Activated CD8-positive, alpha-beta memory T cell treated with anti-CD3 and anti-CD28 coated beads, Interleukin-2, amount 50 U/mL, for 24 hours (primary cell): ENCODE results near the gene TRPM3.

ENCODE experiments used
- DNase-seq: peaks from one replicate; pipeline ENCODE4 v3.0.0-alpha.2; 2020; ENCODE audit errors: extremely low read depth

The TRPM3 gene

DNA sequence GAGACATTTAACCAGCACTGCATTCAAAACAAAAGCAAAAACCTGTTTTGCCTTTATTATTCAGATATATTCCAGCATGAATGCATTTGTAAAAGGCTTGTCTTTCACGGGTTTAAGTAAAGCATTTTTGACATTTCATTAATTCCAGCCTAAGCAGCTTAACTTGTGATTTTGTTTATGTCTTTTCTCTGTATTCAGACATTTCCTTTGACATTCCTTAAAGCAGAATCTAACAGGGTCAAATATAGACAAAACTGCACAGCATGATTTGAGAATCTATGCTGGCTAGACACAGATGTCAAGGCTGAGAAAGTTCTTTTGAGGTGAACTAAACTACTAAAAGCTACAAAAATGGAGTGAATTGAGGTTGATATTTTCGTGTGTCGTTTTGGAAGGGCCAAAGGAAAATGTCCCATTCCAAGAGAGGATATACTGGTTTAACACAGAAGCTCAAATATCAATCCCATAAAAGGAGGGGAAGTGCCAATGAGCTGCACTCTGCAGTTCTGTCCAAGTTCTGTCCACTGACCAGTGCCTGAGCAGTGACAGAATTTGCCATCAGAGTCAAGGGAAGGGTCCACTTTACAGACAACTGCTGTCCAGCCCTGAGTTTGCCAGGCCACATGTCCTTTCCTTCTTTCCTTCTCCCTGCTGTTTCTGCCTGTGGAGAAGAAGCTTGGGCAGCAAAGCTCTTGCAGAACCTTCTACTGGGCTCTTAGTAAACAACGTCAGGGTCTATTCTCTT is 508.2 kb downstream of the TRPM3 start:
- DNase-seq: no peak

DNA sequence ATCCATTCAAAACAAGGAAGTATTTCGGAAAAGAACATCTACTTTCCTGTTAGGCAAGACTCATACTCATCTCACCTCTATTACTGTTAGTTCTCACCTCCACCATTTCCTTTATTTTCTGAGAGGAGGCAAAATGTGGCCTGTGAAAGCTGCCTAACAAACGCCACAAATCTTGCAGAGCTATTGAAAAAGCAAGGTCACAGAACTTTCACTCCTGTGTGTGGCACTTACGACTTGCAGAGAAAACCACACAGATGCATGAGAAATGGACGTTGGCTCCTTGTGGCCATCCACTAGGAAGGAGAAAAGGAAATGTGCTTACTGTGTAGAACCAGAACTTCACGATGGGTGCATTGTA is 511.2 kb downstream of the TRPM3 start:
- no peak for DNase-seq

DNA sequence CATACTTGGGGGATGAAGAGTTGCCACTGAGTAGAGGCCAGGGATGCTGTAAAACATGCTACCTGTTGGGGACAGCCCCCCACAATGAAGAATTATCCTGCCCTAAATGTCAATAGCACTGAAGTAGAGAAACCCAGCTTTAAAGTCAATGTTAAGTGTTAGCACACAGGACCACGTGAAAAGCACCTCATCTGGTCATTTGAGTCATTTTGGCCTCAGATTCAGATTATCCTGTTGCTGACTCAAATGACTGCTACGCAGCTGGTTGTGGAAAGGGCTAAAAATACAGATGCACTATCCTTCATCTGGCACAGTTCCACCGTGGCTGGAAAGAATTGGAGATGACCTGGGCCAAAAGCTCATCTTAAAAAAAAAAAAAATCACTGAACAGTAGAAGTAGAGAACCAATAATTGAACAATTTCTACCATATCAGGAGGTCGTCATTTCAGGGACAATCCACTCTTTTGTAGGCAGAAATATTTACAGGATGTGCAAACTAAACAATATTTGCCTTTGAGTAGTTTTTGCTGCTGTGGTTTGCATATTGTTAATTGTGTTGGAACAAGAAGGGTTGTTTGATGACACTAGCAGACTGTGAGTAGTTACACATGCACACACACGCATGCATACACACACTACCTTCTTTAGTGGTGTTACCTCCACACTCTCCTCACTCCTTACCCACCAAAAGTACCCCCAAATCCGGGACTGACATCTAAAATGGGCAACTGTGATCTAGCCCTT is 511.7 kb downstream of the TRPM3 start:
- DNase-seq: no peak

DNA sequence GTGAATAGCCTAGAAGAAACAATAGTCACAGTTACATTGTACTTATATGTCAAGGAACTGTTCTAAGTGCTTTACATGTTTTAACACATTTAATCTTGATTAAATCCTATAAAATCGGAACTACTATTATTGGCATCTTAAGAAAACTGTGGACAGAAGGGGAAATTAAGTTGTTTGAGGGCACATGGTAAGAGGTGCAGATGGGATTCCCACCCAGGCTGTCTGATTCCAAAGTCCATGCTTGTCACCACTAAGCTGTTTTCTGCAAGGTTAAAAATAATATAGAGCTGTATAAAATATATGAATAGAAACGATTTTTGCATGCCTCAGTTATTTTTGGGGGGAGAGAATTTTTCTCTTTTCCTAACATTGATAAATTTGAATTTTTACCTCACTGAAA is 512.4 kb downstream of the TRPM3 start:
- no peak for DNase-seq

DNA sequence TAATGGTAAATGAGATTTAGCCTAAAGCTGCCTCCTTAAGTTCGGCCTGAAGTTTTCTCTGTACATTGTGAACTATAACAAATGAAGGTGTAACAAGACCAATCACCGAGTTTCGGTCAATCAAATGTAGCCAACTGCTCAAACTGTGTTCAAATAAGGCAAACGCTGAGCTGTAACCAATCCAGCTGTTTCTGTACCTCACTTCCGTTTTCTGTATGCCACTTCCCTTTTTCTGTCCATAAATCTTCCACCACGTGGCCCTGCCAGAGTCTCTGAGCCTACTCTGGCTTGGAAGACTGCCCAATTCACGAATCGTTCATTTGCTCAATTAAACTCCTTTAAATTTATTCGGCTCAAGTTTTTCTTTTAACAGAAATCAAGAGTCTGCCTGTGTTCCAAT is 513.5 kb downstream of the TRPM3 start:
- no peak for DNase-seq

DNA sequence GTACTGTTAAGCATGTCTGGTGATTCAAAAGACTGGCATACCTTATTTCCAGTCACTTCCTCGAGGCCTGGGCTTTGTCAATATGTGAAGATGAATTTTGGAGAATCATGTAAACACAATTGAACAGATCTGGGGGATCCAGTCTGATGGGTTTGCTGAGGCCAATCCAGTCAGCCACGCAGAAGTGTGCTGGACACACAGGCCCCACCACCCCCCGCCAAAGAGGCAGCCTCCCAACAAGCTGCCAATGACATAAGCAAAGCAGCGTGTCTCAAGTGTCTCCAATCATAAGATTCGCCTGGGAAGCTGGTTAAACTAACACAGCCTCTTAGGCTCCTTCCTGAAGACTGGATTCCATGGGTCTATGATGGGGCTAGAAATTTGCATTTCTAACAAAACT is 514.1 kb downstream of the TRPM3 start:
- no peak for DNase-seq

DNA sequence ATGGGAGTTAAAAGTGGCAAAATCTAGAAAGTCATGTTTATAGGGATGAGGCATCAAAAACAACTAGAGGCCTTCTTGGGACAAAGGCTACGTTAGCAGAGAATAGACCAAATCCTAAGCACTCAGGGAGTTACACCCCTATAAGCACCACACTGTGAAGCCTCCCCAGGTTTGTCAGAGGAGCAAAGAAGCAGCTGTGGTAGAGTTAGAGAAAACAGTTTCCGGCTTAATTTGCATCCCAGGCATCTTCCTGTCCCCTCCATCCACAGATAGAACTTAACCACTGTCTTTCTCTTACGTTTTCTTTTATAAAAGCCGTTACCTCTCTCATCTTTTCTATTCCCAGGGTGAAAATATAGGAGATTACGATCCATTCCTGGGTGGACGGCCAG is 518.4 kb downstream of the TRPM3 start:
- no peak for DNase-seq

DNA sequence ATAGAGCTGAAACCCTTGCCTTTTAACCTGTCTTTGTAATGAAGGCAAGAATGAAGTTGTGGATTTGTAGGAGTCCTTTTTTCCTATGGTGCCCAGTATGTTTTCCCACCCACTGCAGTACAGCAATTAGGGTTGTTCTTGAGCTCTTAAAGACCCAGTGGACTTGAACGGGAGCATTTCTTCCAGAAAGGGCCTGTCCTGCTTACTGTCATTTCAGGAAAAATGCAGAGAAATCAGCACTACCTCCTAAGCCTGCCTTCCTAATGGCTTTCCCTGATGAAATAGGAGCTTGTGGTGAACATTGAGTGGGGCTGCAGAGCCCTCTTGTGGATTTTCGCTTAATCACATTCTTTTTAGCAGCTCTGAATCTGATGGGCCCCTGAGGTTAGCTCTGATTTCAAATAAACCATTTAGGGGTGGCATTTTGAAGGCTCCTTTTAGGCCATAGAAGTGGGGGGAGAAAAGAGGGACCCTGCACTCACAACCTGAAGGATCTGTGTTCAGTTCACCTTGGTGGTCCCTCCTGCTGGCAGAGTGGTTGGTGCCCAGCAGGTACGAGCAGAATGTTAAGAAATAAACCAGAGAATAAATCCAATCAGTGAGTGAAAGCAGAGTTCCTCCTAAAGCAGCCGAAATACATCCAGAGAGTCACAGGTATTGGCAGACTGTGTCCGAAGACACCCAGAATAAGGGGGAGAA is 519.0 kb downstream of the TRPM3 start:
- DNase-seq: no peak

DNA sequence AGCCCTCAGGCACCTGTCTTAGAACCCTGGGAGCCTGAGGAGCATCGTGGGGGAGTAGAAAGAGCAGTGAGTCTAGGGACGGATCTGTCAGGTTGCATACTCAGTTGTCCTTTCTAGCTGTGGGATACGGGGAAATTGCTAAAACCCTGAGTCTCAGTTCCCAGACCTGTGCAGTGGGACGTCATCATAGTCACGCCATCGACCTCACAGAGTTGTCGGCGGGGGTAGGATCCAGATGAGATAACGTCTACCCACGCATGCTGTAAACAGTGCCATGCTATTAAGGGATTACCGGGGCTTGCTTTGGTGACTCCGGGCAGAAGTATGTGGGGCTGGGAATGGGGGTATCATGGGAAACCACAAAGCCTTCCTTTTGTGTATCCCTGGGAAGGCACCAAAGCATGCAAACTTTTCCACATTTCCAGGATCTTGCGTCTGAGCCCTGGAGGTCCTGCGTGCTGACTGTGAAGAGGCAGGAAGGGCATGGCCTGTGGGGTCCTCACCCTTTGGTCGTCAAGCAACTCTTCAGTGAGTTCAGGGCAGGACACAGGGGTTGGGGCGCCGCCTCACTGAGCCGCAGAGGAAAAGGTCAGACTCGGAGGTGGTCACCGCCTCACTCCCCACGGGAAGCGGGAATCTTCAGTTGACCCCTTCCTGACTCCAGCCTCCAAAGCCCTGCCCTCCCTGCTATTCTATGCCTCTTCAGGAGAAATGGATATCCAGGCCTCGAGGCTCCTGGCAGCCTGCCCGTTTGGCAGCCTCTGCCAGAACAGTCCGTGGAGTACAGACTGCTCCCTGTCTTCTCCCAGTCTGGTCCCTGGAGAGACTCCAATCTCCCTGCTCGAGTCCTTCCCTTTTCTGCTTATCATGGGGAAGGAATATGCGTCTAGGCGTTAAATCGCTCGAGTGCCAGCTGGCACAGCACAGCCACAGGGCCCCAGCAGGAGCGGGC is 520.1 kb downstream of the TRPM3 start:
- DNase-seq: no peak

DNA sequence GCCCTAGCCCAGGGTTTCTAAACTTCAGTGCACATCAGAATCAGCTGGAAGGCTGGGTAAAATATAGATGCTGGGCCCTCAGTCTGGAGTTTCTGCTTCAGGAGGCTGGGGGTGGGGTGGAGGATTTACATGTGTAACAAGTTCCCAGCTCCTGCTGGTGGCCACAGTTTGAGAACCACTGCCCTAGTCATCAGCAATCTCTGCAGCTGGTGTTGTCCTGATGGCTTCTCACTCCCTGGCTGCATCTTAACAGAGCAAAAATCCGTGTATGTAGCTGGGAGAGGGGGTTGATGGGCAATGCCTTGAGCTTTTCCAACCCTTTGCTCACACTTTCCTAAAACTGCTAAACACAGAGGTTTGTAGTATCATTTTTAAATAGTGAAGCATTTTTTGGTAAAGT is 520.9 kb downstream of the TRPM3 start:
- no peak for DNase-seq

DNA sequence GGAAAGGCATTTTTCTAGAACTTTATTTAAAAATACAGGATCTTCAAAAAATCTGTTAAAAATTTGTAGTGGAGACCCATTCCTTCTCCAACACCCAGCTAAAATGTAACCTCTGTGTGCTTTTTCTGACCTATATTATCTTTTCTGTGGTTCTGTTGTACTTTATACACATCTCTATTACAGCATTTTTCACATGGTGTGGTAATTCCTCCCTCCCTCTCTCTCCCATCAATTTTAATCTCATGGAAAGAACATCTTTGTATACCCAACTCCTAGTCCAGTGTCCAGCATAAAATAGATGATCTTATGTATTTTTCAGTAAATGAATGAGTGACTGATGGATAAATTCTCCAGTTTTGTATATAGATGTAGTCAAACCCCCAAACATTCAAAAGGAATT is 523.5 kb downstream of the TRPM3 start:
- DNase-seq: no peak

DNA sequence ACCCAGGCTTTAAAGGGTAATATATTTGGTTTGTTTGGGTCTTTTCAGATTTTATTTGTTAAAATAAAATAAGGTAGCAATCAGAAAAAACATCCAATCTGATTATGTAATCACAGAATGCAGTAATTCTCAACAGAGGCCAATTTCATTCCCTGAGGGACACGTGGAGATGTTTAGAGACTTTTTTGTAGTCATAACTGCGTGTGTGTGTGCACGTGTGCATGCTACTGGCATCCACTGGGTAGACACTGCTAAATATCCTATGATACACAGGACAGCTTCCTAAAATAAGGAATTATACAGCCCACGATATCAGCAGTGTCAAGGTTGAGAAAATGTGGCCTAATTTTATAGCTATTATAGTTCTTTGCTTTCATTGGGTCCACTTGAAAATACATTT is 526.2 kb downstream of the TRPM3 start:
- no peak for DNase-seq

DNA sequence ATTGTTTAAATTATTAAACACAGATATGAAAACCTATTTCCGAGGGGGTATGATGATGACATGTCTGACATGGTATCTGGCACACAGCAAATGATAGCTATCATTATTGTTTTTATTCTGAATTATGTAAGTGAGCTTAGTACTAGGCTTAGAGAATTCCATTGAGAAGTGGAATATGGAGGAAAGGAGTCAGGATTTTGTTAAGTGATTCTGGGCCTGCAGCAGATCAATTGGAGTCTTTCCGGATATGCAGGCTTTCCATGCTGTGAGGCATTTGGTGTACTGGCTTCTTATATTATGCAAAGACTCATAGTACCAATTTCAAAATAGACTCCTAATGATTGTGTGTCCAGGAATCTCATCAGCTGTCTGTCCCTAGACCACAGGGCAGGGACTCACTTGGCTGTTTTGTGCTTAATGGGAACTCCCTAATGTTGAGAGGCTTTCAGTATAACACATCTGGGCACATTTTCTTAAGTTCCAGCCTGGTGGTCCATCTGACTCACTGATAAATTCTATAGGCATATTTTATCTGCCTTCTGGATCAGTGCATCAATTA is 527.0 kb downstream of the TRPM3 start:
- no peak for DNase-seq

DNA sequence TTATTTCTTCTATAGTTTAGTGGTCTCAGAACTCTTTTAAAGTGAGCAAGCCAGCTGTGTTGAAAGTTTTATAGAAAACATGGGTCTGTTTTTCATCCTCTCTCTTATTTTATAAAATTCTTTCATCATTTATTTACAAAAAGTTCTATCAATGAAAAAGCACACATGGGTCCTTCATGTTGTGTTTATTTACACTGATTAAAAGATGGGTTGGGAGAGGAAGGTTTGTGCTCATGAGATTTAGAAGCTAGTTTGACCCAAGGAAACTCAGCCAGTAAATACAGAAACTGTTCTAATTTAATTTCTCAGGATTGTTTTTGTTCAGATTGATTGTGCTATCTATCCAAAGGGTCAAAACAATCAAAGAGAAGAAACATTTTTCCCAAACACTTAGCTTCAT is 528.2 kb downstream of the TRPM3 start:
- no peak for DNase-seq

DNA sequence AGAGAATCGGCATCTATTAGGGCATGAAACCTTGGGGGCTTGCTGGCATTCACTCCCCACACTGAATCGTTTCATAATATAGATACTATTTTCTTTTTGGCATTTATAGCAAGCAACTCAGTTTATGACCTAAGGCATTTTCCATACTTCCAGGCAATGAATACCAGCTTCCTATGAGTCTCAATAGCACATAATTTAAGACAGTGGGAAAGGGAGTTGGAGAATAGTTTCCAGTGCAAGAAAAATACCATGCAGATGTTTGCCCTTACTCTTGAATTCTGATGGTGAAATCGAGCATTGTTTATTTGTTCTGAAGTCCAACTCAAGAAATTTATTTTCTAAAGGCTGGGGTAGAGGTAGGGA is 531.1 kb downstream of the TRPM3 start:
- DNase-seq: no peak

DNA sequence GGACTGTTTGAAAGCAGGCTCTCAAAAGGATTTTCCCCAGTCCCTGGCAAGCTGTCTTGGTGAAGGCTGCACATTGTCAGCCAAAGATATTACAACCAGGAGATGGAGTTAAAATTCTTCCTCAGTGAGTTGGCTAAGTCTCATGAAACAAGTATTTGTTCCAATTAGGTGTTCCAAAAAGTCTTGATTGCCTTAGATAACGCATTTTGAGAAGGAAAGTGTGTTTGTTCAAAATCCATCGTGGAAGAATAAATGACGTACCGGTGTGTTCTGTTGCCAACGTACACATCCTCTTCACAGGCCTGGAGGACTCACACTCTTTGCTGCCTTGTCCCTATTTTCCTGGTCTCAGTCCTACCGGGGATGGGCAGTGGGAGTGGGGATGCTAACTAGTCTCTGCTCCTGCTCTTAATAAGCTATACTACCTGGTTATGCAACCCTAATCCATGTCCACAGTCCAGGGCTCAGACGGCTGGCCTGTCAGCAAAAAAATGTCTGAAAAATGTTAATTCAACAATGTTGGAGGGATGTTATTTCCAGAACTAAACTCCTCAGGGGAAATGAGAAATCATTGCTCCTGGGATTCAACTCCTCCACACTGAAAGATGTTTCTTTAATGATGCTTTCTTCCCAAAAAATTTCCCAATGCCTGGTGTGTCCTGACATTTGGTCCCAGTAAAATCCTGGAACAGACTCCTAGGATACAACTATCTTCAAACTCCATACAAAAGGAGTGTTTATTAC is 531.7 kb downstream of the TRPM3 start:
- DNase-seq: no peak

DNA sequence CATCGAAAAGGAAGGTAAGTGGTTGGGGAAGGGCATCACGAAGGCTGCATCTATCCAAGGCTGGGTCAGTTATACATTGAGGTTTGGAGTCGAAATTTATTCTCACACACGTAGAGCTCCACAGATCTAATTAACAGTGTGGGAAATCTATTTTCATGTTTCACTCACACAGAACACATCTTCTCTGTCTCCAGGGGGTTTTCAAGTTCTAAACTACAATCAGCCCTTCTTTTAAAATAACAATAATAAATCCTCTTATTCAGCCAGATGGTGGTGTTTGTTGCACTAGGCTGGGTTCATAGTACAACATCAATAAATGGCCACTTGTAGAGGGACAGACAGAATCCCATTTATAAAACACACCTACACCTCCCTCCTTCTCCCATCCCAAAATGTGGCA is 532.4 kb downstream of the TRPM3 start:
- DNase-seq: no peak

DNA sequence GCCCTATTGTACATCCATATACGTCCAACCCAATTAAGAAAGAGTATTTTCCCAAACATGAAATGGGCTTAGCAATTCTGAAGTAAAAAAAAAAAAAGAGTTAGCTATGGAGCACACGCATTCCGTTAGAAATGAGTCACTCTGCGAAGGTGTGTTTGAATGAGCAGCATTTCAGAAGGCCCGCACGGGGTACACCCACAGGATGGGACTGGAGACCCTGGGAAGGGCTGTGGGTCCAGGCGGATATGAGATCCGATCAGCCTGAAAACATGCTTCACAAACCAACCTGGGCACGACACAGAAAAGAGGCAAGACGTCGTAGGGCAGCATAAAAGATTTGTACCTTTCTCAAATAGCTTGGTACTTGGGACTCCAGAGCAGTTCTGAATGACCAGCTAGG is 533.0 kb downstream of the TRPM3 start:
- DNase-seq: no peak

DNA sequence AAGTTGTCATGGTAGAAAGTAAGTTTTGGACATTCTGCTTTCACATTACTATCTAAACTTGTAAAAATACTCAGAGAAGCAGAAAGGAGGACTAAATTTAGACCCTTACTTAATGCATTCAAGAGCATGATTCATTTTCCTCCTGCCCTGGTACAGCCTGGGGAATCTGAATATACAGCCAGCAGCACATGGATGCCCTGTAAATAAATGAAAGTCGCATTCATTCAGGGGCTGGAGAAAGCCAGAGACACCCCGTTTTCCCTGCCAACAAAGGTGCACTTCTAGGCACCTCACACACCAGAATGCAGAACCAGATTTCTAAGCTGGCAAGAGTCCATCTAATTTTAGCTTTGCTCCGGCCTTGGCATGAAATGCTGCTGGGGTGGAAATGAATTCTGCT is 534.2 kb downstream of the TRPM3 start:
- DNase-seq: no peak

DNA sequence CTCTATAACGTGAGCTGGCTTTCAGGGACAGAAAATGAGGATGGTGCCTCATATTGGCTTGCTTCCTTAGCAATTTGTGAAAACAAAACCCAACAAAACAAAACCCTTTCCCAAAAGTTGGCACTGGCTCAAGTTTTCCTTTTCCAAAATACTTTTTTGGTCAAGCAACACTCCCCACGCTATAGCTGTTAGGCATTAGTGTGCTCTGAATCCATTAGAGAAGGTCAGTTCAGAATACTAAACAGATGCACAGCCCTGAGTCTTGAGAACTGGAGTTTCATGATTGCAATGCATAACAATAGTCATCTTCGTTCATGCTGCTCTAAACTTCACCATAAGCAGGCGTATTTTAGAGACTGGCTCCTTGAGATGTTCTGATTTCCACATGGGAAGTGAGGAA is 534.9 kb downstream of the TRPM3 start:
- DNase-seq: no peak

DNA sequence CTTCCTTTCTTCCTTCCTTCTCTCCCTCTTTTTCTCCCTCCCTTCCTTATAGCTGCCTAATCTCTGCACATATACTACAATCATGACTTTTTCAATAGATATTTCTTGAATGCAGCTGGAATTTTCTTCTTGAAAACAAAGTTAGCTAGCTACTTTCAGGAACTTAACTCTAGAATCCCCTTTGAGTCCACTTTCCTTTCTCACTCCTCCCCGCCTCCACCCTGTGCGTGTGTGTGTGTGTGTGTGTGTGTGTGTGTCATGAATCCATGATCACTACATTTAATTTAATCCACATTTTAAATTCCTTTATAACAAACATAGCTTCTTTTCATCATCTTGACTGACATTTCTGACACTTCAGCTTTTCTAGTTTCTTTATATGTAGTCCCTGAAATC is 539.5 kb downstream of the TRPM3 start:
- no peak for DNase-seq
